GM13976 (cell line): ENCODE results near the gene TGM3.

Experiments
- DNase-seq: peaks from one replicate; pipeline ENCODE4 v3.0.0; 2012; ENCODE audit warnings: low spot score
- in situ Hi-C: fragments of 300-500 bp; cut with MboI; formaldehyde crosslinking; loops from one replicate; pipeline ENCODE4 v1.12.0; 2022; ENCODE audit warnings: low sequenced_read_pairs, mixed read lengths, inconsistent platforms; ENCODE audit not compliant: unreplicated experiment
- TF ChIP-seq, protein P1 (sequence below): IDR thresholded peaks from 2 replicates; pipeline ENCODE4 v1.5.1; 2012; ENCODE audit warnings: borderline replicate concordance, mild to moderate bottlenecking; ENCODE audit not compliant: insufficient read depth; ENCODE audit errors: extremely low read depth, missing control alignments, control extremely low read depth

Gene TGM3

DNA sequence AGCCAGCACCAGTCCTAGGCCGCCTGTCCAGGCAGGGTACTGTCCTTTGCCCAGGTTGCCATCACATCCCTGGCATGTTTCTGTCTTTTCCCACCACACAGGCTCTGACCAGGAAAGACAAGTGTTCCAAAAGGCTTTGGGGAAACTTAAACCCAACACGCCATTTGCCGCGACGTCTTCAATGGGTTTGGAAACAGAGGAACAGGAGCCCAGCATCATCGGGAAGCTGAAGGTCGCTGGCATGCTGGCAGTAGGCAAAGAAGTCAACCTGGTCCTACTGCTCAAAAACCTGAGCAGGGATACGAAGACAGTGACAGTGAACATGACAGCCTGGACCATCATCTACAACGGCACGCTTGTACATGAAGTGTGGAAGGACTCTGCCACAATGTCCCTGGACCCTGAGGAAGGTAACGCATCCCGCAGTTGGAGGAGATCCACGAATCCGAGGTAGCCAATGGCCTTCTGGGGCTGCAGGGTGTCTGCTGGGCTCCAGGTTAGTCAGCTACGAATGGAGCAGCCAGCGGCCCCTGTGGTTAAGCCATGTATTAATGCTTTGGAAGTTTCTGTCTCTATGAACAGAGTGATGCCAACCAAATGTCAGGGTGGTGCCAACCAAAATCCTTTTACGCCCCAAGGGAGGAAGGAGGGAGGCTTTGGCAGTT, 36.2 kb downstream of the TGM3 start:
- TF ChIP-seq, protein P1, sequence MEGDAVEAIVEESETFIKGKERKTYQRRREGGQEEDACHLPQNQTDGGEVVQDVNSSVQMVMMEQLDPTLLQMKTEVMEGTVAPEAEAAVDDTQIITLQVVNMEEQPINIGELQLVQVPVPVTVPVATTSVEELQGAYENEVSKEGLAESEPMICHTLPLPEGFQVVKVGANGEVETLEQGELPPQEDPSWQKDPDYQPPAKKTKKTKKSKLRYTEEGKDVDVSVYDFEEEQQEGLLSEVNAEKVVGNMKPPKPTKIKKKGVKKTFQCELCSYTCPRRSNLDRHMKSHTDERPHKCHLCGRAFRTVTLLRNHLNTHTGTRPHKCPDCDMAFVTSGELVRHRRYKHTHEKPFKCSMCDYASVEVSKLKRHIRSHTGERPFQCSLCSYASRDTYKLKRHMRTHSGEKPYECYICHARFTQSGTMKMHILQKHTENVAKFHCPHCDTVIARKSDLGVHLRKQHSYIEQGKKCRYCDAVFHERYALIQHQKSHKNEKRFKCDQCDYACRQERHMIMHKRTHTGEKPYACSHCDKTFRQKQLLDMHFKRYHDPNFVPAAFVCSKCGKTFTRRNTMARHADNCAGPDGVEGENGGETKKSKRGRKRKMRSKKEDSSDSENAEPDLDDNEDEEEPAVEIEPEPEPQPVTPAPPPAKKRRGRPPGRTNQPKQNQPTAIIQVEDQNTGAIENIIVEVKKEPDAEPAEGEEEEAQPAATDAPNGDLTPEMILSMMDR: no peak
- in situ Hi-C loops: no loop called here
- DNase-seq: no peak

DNA sequence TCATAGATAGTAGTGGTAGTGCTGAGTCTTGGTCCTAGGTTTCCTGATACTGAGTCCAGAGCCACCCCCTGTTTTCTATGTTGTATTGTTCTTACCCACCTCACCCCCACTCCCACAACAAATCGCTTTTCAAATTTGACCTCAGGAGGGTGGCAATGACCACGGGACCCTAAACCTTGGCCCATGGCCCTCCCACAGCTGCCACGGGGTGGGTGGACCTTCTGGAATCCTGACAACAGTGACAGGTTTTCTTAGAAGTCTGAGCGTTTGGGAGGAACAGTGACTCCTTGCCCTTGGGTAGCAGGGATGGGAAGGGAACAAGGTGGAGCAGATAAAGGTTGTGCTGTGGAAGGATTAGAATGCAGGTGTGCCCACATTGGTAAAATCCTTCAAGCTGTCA, 36.9 kb downstream of the TGM3 start:
- TF ChIP-seq, protein P1: no peak
- in situ Hi-C loops: no loop called here

DNA sequence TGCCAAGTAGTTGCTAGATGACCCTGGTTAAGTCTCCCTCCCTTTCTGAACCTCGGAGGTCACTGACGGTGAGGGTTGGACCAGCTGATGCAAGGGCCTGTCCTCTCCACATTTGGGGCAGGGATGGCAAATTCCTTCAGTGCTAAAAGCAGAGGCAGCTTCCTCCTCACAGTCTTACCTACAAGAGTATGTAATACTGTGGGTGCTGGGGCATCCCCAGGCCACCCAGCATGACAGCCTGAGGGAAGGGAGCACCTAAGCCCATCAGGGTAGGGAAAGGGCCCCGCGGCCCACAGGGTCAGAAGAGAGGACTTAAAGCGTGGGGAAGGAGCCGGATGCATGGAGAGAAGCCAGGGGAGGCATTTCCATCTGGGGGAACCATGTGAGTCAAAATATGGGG, 38.0 kb downstream of the TGM3 start:
- no peak for DNase-seq
- TF ChIP-seq, protein P1: no peak
- in situ Hi-C loops: no loop called here

More for the DNA sequence above, 36.9 kb downstream of the TGM3 start:
- no peak for DNase-seq

DNA sequence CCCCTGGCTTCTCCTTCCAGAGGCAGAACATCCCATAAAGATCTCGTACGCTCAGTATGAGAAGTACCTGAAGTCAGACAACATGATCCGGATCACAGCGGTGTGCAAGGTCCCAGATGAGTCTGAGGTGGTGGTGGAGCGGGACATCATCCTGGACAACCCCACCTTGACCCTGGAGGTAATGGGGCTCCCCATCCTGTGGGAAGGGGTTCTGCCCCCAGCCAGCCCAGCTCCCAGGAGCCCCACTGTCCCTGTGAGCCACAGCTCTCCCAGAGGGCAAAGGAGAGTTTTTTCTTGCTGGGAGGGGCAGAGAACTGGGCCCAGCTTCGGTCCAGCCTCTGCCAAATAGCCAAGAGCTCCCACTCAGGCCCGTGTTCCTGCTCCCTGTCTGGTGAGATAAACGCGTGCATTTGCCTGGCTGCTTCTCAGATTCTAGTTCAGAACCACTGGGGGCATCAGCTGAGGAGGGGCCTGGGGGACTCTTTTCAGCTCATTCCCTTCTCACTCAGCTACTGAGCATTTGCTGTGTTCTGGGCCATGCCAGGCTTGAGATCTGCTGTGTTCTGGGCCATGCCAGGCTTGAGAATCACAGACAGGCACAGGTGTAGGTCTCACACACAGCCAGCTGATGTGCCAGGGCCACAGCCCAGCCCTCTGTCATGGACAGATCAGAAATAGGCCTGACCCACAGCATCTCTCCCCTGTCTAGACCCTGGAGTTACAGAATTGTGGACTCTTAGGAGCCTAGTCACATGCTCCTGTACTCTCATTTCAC, 39.5 kb downstream of the TGM3 start:
- TF ChIP-seq, protein P1: no peak
- no peak for DNase-seq
- in situ Hi-C loops: no loop called here

DNA sequence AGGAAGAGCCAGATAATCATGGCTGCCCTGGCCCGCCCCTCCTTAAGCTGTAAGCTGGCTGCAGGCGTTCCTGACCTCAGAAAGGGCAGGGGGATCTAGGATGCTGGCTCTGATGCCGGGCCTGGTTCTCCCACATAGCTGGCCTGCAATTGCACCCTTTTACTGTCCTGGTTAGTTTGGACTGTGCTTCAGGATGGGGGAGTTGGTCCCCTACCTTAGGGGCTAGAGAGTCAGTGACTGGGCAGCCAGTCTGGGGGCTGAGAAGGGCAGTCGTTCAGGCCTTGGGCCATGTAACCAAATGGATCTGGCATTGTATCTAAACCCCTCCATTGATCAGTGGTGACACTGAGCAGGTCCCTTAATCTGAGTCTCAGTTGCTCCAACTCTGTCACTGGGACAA, 40.7 kb downstream of the TGM3 start:
- DNase-seq: no peak
- in situ Hi-C loops: no loop called here

DNA sequence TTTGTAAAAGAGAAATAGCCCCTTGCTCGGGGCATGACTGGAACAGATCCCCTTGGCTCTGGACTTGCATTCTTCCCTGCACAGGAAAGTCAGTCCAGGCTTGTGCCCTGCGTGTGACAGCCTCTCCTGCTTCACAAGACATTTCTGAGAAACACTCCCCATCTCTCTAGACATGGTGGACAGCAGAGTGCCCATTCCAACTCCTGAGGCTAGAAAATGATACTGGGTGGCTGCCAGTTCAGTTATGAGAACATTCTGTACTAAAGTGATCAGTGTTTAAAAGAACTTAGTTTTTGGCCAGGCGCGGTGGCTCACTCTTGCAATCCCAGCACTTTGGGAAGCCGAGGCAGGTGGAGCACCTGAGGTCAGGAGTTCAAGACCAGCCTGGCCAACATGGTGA, 41.3 kb downstream of the TGM3 start:
- no peak for DNase-seq
- in situ Hi-C loops: no loop called here
- TF ChIP-seq, protein P1: no peak

More for the DNA sequence above, 40.7 kb downstream of the TGM3 start:
- TF ChIP-seq, protein P1: no peak
